Body of pancreas (tissue), 4 donors: ENCODE measurements around the gene STK39. TPM values are rescaled to one million over a fixed set of nuclear protein-coding genes. Genes with fewer than 3 reads are reported as not detected.

ENCODE experiments used
- ATAC-seq: fragments of 150-250 bp; one replicate; pipeline ENCODE4 v1.9.1; 2016
- DNase-seq, 4 donors: peaks; one replicate each; pipeline ENCODE4 v3.0.0-alpha.2; 2019
- H3K27ac ChIP-seq, 4 donors: fragments of 200-600 bp; sonication (generic); 1 replicate in 3 of 4; 2 replicates in 1 of 4; pipeline versions ENCODE4 v1.5.1 to v1.6.1; 2016 to 2019; ENCODE audit warnings: mild to moderate bottlenecking in 1 of 4, mixed read lengths in 1 of 4, moderate library complexity in 1 of 4
- H3K27me3 ChIP-seq, 2 donors: fragments of 200-600 bp; sonication (generic); one replicate each; pipeline ENCODE4 v1.6.0; 2016; ENCODE audit warnings: mild to moderate bottlenecking in 1 of 2
- H3K36me3 ChIP-seq, 2 donors: fragments of 200-600 bp; sonication (generic); replicated peaks in 1 of 2; 2 replicates each; pipeline ENCODE4 v1.5.1; 2016; ENCODE audit warnings: low read depth in 2 of 2; ENCODE audit not compliant: insufficient read depth in 1 of 2
- H3K4me1 ChIP-seq: fragments of 200-600 bp; sonication (generic); one replicate; pipeline ENCODE4 v1.6.0; 2016
- H3K4me3 ChIP-seq, 2 donors: fragments of 200-600 bp; sonication (generic); 1 replicate in 1 of 2; 2 replicates in 1 of 2; pipeline ENCODE4 v1.5.1; 2016 to 2019
- H3K9me3 ChIP-seq, 3 donors: fragments of 200-600 bp; sonication (generic); 1 replicate in 2 of 3; 2 replicates in 1 of 3; pipeline ENCODE4 v1.5.1; 2016
- CTCF ChIP-seq, 7 experiments: fragments of 450-650 bp in 4 of 7; fragments of 200-600 bp in 3 of 7; sonication (generic) in 3 of 7; IDR thresholded peaks; one replicate each; pipeline ENCODE4 v1.5.1; 2016 to 2019; ENCODE audit warnings: antibody characterized with exemption in 7 of 7
- POLR2A ChIP-seq, 3 donors: fragments of 450-650 bp; IDR thresholded peaks; one replicate each; pipeline ENCODE4 v1.6.1; 2016; ENCODE audit warnings: antibody characterized with exemption in 3 of 3, mild to moderate bottlenecking in 2 of 3
- WGBS, 2 donors: methylation state at CpG; one replicate each; pipeline ENCODE4 v1.1.5; 2017; 5-methylcytosine and 5-hydroxymethylcytosine counted together
- intact Hi-C: fragments of 100-400 bp; cut with DNase I; formaldehyde crosslinking; loops from one replicate; pipeline ENCODE4 v1.15.1; 2023
- total RNA-seq, 2 donors: library from RNA; depleted of rRNA; stranded (reverse); fragments of >200 nt; gene quantifications; one replicate each; pipeline ENCODE4 v1.1.0, GENCODE V29; 2016

STK39 gene
- total RNA-seq, 2 donors from 2014 or later: 12.9 to 15.8 TPM

DNA sequence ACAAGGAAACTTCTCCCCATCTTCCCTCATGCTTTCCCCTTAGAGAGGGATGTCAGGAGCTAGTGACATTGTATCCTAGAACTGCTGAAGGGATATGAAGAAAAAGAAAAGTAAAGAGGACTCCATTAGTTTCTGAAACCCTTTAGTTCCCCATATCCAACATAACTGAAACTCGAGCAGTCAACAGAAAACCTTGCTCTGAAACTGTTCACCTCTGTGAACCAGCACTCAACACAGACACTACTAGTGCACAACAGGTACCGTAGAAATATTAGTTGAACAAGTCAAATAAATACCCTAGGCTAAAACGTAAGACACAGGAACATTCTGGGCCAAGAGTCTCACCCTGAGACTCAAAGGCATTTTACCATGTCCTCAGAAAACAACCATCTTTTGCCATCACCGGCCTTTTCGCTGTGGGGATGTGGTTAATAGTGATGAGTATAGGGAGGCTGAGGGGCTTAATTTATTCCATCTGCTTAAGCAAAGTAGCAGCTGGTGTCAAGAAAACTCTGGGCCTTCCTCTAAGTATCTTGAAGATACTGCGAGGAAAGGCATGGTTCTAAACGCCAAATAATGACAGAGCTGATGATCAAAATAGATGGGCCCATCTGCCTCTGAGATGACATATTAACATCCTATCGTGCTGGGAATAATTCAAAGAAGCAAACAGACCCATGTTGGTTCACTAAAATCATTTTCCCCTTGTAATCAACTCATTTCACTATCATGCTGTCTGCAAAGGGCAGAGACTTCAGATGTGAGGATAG lies 156.8 kb downstream of the STK39 start:
- whole genome bisulfite sequencing, 2 donors: 92 to 93% methylated on average over 8 of the region's 8 CpGs
- TF ChIP-seq CTCF (IDR thresholded peaks at IDR 0.05): no peak
- no peak for TF ChIP-seq POLR2A (IDR thresholded peaks at IDR 0.05)
- H3K9me3 ChIP-seq: no peaks in the 10 kb centered on the region
- no peaks in the 10 kb centered on the region for H3K27me3 ChIP-seq
- ATAC-seq (no peak), DNase-seq (no peak)
- no peaks in the 10 kb centered on the region for H3K36me3 ChIP-seq
- no peaks in the 10 kb centered on the region for H3K4me1 ChIP-seq
- no peak overlapping the region for H3K27ac ChIP-seq
- intact Hi-C loops: no loop called here
- no peak overlapping the region for H3K4me3 ChIP-seq

- no peak for DNase-seq
- intact Hi-C loops: no loop called here
- no peak overlapping the region for H3K27ac ChIP-seq
- H3K36me3 ChIP-seq: no peaks in the 10 kb centered on the region
- ATAC-seq: no peak
- H3K4me1 ChIP-seq: no peaks in the 10 kb centered on the region
- TF ChIP-seq CTCF (IDR thresholded peaks at IDR 0.05) (no peak), POLR2A (IDR thresholded peaks at IDR 0.05) (no peak)
- WGBS, 2 donors: 88 to 93% methylated on average over 1 of the region's 1 CpG
- H3K4me3 ChIP-seq: no peak overlapping the region
- H3K9me3 ChIP-seq: no peaks in the 10 kb centered on the region
- H3K27me3 ChIP-seq: no peaks in the 10 kb centered on the region
These were observed 158.2 kb downstream of the STK39 start for GRCh38 chr2:168089200-168089599.

GRCh38 chr2:168087401-168087800 lies 160.0 kb downstream of the STK39 start:
- Histone ChIP-seq H3K4me3 (no peak overlapping the region), H3K27me3 (no peaks in the 10 kb centered on the region), H3K4me1 (no peaks in the 10 kb centered on the region), H3K9me3 (no peaks in the 10 kb centered on the region), H3K36me3 (no peaks in the 10 kb centered on the region), H3K27ac (no peak overlapping the region)
- no peak for TF ChIP-seq CTCF (IDR thresholded peaks at IDR 0.05)
- TF ChIP-seq POLR2A (IDR thresholded peaks at IDR 0.05): no peak
- no peak for DNase-seq
- 95 to 99% methylated on average over 4 of the region's 4 CpGs for WGBS, 2 donors
- intact Hi-C loops: no loop called here
- no peak for ATAC-seq

- ATAC-seq: peak; percentile 9
- Histone ChIP-seq H3K36me3 (no peaks in the 10 kb centered on the region), H3K9me3 (no peaks in the 10 kb centered on the region), H3K4me3 (no peak overlapping the region), H3K27ac (no peak overlapping the region), H3K27me3 (no peaks in the 10 kb centered on the region), H3K4me1 (no peaks in the 10 kb centered on the region)
- WGBS, 2 donors: 70 to 73% methylated on average over 5 of the region's 5 CpGs
- no peak for DNase-seq
- TF ChIP-seq POLR2A (IDR thresholded peaks at IDR 0.05): no peak
- TF ChIP-seq CTCF (IDR thresholded peaks at IDR 0.05): no peak
- intact Hi-C loops: no loop called here
These were observed 160.5 kb downstream of the STK39 start for GRCh38 chr2:168086851-168087250.

DNA sequence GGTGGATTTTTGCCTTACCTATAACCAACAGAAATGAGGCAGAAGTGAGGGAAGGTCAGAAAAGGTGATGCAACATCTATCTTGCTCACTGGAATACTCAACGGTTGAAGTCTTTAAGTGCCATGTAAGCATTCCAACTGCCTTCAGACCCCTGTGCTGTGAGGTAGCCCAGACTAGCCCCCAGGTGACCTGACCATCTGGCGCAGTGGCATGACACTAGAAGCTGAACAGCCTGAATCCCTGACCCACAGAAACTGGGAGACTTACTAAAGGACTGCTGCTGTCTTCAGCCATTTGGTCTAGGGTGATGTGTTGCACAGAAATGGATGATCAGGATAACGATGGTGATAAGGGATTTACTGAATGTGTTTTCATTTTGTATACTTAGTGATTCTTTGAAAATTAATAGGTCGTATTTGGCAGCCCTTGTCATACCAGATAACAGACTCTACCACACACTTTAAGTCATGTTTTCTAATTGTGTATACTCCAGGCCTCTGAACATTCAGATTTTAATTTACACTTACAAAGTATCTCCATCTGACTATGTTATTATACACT lies 161.5 kb downstream of the STK39 start:
- Histone ChIP-seq H3K9me3 (no peaks in the 10 kb centered on the region), H3K4me1 (no peaks in the 10 kb centered on the region), H3K27me3 (no peaks in the 10 kb centered on the region), H3K36me3 (no peaks in the 10 kb centered on the region), H3K27ac (no peak overlapping the region), H3K4me3 (no peak overlapping the region)
- intact Hi-C loops: no loop called here
- no peak for ATAC-seq
- TF ChIP-seq POLR2A (IDR thresholded peaks at IDR 0.05): no peak
- no peak for TF ChIP-seq CTCF (IDR thresholded peaks at IDR 0.05)
- no peak for DNase-seq
- 74 to 78% methylated on average over 4 of the region's 4 CpGs for whole genome bisulfite sequencing, 2 donors
